Stomach (tissue), 9 donors: ENCODE measurements around the gene STK33. TPM values are rescaled to one million over a fixed set of nuclear protein-coding genes. Genes with fewer than 3 reads are reported as not detected.

Experiments used
- DNase-seq, 2 donors: peaks; one replicate each; pipeline versions ENCODE4 v3.0.0 to v3.0.0-alpha.2; 2013 to 2019
- H3K27ac ChIP-seq, 5 donors: fragments of 200-600 bp in 4 of 5; sonication (generic) in 4 of 5; one replicate each; pipeline ENCODE4 v1.5.1; 2013 to 2019; ENCODE audit warnings: mild to moderate bottlenecking in 1 of 5, moderate library complexity in 1 of 5
- H3K27me3 ChIP-seq, 3 donors: fragments of 200-600 bp; sonication (generic); one replicate each; pipeline ENCODE4 v1.5.1; 2017 to 2019; ENCODE audit warnings: mixed run types in 1 of 3
- H3K36me3 ChIP-seq, 4 donors: fragments of 200-600 bp; sonication (generic); 1 replicate in 3 of 4; 2 replicates in 1 of 4; pipeline ENCODE4 v1.5.1; 2016 to 2019
- H3K4me1 ChIP-seq, 4 donors: fragments of 200-600 bp; sonication (generic); one replicate each; pipeline ENCODE4 v1.5.1; 2016 to 2019
- H3K4me3 ChIP-seq, 4 donors: fragments of 200-600 bp; sonication (generic) in 3 of 4; one replicate each; pipeline ENCODE4 v1.5.1; 2016 to 2019; ENCODE audit warnings: mild to moderate bottlenecking in 1 of 4
- H3K9me3 ChIP-seq, 4 donors: fragments of 200-600 bp; sonication (generic); one replicate each; pipeline ENCODE4 v1.5.1; 2016 to 2019
- CTCF ChIP-seq, 7 experiments: fragments of 450-650 bp in 4 of 7; fragments of 200-600 bp in 3 of 7; sonication (generic) in 3 of 7; IDR thresholded peaks; one replicate each; pipeline ENCODE4 v1.5.1; 2016 to 2019; ENCODE audit warnings: antibody characterized with exemption in 7 of 7, control low read depth in 2 of 7, mild to moderate bottlenecking in 1 of 7
- EP300 ChIP-seq: sonication (generic); formaldehyde crosslinking; IDR thresholded peaks from one replicate; pipeline ENCODE4 v1.6.1; 2017; ENCODE audit warnings: antibody characterized with exemption
- POLR2A ChIP-seq, 4 donors: fragments of 450-650 bp; IDR thresholded peaks; one replicate each; pipeline ENCODE4 v1.6.1; 2016; ENCODE audit warnings: antibody characterized with exemption in 4 of 4, control low read depth in 2 of 4, mild to moderate bottlenecking in 1 of 4, moderate library complexity in 1 of 4
- POLR2AphosphoS5 ChIP-seq, 3 donors: sonication (generic); formaldehyde crosslinking; IDR thresholded peaks; one replicate each; pipeline ENCODE4 v1.6.1; 2016; ENCODE audit warnings: antibody characterized with exemption in 3 of 3
- WGBS, 5 donors: extraction: QIAGEN DNeasy Blood & Tissue Kit in 3 of 5; methylation state at CpG; one replicate each; pipeline versions ENCODE4 v1.1.5 to v1.1.7; 2013 to 2018; 5-methylcytosine and 5-hydroxymethylcytosine counted together
- intact Hi-C: fragments of 100-400 bp; cut with DNase I; formaldehyde crosslinking; loops from one replicate; pipeline ENCODE4 v1.15.1; 2023; ENCODE audit warnings: low total_unique reads
- polyA plus RNA-seq, 3 donors: library from polyadenylated mRNA; stranded (reverse); fragments of 200-250 nt; gene quantifications; one replicate each; pipeline ENCODE4 v1.2.3, GENCODE V29; 2013
- total RNA-seq, 5 donors: library from RNA; depleted of rRNA; stranded (reverse); fragments of >200 nt; gene quantifications; one replicate each; pipeline versions ENCODE4 v1.1.0 to v1.2.3, GENCODE V29; 2014 to 2016
- donor health status: healthy with polysubstance abuse.
- donor health status: Bipolar disorder and iron deficiency.
- donor health status: healthy.

Gene STK33
- total and polyA plus RNA-seq, 8 donors = 3.1 to 21.3 (median 10.9) TPM; not detected in 1

- Histone ChIP-seq H3K9me3 (no peaks in the 10 kb centered on the region), H3K4me1 (no peaks in the 10 kb centered on the region), H3K4me3 (no peak overlapping the region), H3K27ac (no peak overlapping the region), H3K36me3 (no peaks in the 10 kb centered on the region), H3K27me3 (no peaks in the 10 kb centered on the region)
- intact Hi-C loops = no loop called here
- 77 to 82% (median 79%) methylated on average over 6 to 7 of the region's 7 CpGs for WGBS, 5 donors
- DNase-seq = no peak
- TF ChIP-seq EP300 (no peak), POLR2AphosphoS5 (IDR thresholded peaks at IDR 0.05) (no peak), CTCF (IDR thresholded peaks at IDR 0.05) (no peak), POLR2A (IDR thresholded peaks at IDR 0.05) (no peak)
These were observed 225.8 kb downstream of the STK33 start for GRCh38 chr11:8368194-8368593.

- H3K27ac ChIP-seq = no peak overlapping the region
- no peaks in the 10 kb centered on the region for H3K4me1 ChIP-seq
- H3K27me3 ChIP-seq = no peaks in the 10 kb centered on the region
- DNase-seq = no peak
- TF ChIP-seq POLR2A (IDR thresholded peaks at IDR 0.05) = no peak
- intact Hi-C loops = no loop called here
- H3K36me3 ChIP-seq = no peaks in the 10 kb centered on the region
- no peak overlapping the region for H3K4me3 ChIP-seq
- WGBS, 5 donors = 81 to 94% (median 86%) methylated on average over 5 to 6 of the region's 6 CpGs
- H3K9me3 ChIP-seq = no peaks in the 10 kb centered on the region
These were observed 227.7 kb downstream of the STK33 start for GRCh38 chr11:8366316-8366715.

- 62 to 79% (median 70%) methylated on average over 10 to 11 of the region's 11 CpGs for WGBS, 5 donors
- TF ChIP-seq CTCF (IDR thresholded peaks at IDR 0.05) (no peak), POLR2AphosphoS5 (IDR thresholded peaks at IDR 0.05) (no peak), EP300 (no peak), POLR2A (IDR thresholded peaks at IDR 0.05) (no peak)
- no peak for DNase-seq
- H3K4me1 ChIP-seq = no peaks in the 10 kb centered on the region
- H3K27me3 ChIP-seq = no peaks in the 10 kb centered on the region
- no peaks in the 10 kb centered on the region for H3K36me3 ChIP-seq
- intact Hi-C loops = no loop called here
- no peaks in the 10 kb centered on the region for H3K9me3 ChIP-seq
- H3K4me3 ChIP-seq = no peak overlapping the region
- H3K27ac ChIP-seq = no peak overlapping the region
These were observed 228.6 kb downstream of the STK33 start for GRCh38 chr11:8365216-8365941.

GRCh38 chr11:8363921-8364320 lies 230.1 kb downstream of the STK33 start:
- DNase-seq = no peak
- Histone ChIP-seq H3K36me3 (no peaks in the 10 kb centered on the region), H3K27me3 (no peaks in the 10 kb centered on the region), H3K4me3 (no peak overlapping the region), H3K27ac (no peak overlapping the region), H3K4me1 (no peaks in the 10 kb centered on the region), H3K9me3 (no peaks in the 10 kb centered on the region)
- intact Hi-C loops = no loop called here
- 71 to 88% (median 83%) methylated on average over 15 of the region's 15 CpGs for WGBS, 5 donors
- TF ChIP-seq EP300 (no peak), POLR2A (IDR thresholded peaks at IDR 0.05) (no peak), CTCF (IDR thresholded peaks at IDR 0.05) (no peak), POLR2AphosphoS5 (IDR thresholded peaks at IDR 0.05) (no peak)

- intact Hi-C loops = no loop called here
- no peak overlapping the region for H3K4me3 ChIP-seq
- no peaks in the 10 kb centered on the region for H3K27me3 ChIP-seq
- WGBS, 5 donors = 59 to 76% (median 64%) methylated on average over 8 of the region's 8 CpGs
- no peaks in the 10 kb centered on the region for H3K4me1 ChIP-seq
- no peaks in the 10 kb centered on the region for H3K9me3 ChIP-seq
- no peak for TF ChIP-seq EP300
- no peak for TF ChIP-seq POLR2A (IDR thresholded peaks at IDR 0.05)
- no peak for TF ChIP-seq CTCF (IDR thresholded peaks at IDR 0.05)
- TF ChIP-seq POLR2AphosphoS5 (IDR thresholded peaks at IDR 0.05) = no peak
- H3K36me3 ChIP-seq = no peaks in the 10 kb centered on the region
- no peak overlapping the region for H3K27ac ChIP-seq
- DNase-seq = no peak
These were observed 231.1 kb downstream of the STK33 start for GRCh38 chr11:8362899-8363298.
